GM12878 (cell line): Measurements from ENCODE around the gene ATP5PB. TPM values are rescaled to one million over a fixed set of nuclear protein-coding genes. Genes with fewer than 3 reads are reported as not detected.
A peak's percentile ranks its signal among the peaks of the same experiment; 100 is the strongest.

ENCODE experiments used
- ATAC-seq: fragments of 200-7000 bp; cut with Tn5 transposase; 3 replicates; pipeline ENCODE4 v1.9.1; 2020; ENCODE audit warnings: mild to moderate bottlenecking, moderate library complexity
- BruUV-seq: library from RNA; stranded (reverse); fragments of 400-500 nt; replicated peaks from 2 replicates; lab custom pipeline; 2021; lab: Mats Ljungman, UMichigan
- CTCF ChIA-PET: fragments of 300-600 bp; sonication (Branson Sonifier 250); formaldehyde crosslinking; extraction: SDS; loops from one replicate; lab custom pipeline; 2021; ENCODE audit warnings: inconsistent platforms; lab: Yijun Ruan, JAX
- POLR2A ChIA-PET: fragments of 350-600 bp; formaldehyde crosslinking; extraction: SDS; loops from one replicate; lab custom pipeline; 2021; ENCODE audit warnings: inconsistent platforms; lab: Charles Lee
- RAD21 ChIA-PET: fragments of 300-600 bp; sonication (Branson Sonifier 250); formaldehyde crosslinking; loops from one replicate; lab custom pipeline; 2023; ENCODE audit warnings: antibody characterized with exemption; ENCODE audit not compliant: unreplicated experiment; lab: Charles Lee
- SMC1A ChIA-PET: fragments of 300-600 bp; sonication (Branson Sonifier 250); formaldehyde crosslinking; loops from one replicate; lab custom pipeline; 2023; ENCODE audit not compliant: unreplicated experiment, uncharacterized antibody; lab: Charles Lee
- DNase-seq: peaks from one replicate; pipeline ENCODE4 v3.0.0-alpha.2; 2011; ENCODE audit warnings: low read depth, low spot score
- FAIRE-seq: peaks from 3 replicates; lab custom pipeline; 2011; peaks lifted over from hg19 to GRCh38; lab: Jason Lieb, UNC
- H2AFZ ChIP-seq: 2 replicates; pipeline ENCODE4 v1.6.0; 2011; ENCODE audit warnings: low read depth, low read length, control low read depth; ENCODE audit not compliant: control insufficient read depth
- H3K27ac ChIP-seq: 2 replicates; pipeline ENCODE4 v1.5.1; 2011; ENCODE audit warnings: control low read depth; ENCODE audit not compliant: control insufficient read depth, insufficient read depth
- H3K27me3 ChIP-seq, 2 experiments: replicated peaks in 1 of 2; 2 replicates each; pipeline versions ENCODE4 v1.6.0 to v1.6.1; 2011; ENCODE audit warnings: low read length in 1 of 2; ENCODE audit not compliant: control insufficient read depth in 2 of 2, insufficient read depth in 2 of 2
- H3K36me3 ChIP-seq, 2 experiments: 2 replicates each; pipeline ENCODE4 v1.5.1; 2011; ENCODE audit warnings: low read length in 1 of 2; ENCODE audit not compliant: control insufficient read depth in 2 of 2, insufficient read depth in 2 of 2
- H3K4me1 ChIP-seq: 2 replicates; pipeline ENCODE4 v1.6.1; 2011; ENCODE audit warnings: mild to moderate bottlenecking, low read length, moderate library complexity, mixed read lengths; ENCODE audit not compliant: control insufficient read depth, insufficient read depth
- H3K4me2 ChIP-seq: 2 replicates; pipeline ENCODE4 v1.6.0; 2011; ENCODE audit warnings: control low read depth; ENCODE audit not compliant: control insufficient read depth, insufficient read depth
- H3K4me3 ChIP-seq: fragments of 200-600 bp; sonication (generic); 2 replicates; pipeline ENCODE4 v1.5.1; 2016
- H3K79me2 ChIP-seq: 2 replicates; pipeline ENCODE4 v1.6.0; 2011; ENCODE audit warnings: low read length; ENCODE audit not compliant: control insufficient read depth, insufficient read depth
- H3K9ac ChIP-seq: 2 replicates; pipeline ENCODE4 v1.8.0; 2011; ENCODE audit warnings: low read length, control low read depth, mixed read lengths; ENCODE audit not compliant: control insufficient read depth, insufficient read depth
- H3K9me3 ChIP-seq: replicated peaks from 3 replicates; pipeline ENCODE4 v1.5.1; 2011; ENCODE audit warnings: mild to moderate bottlenecking, low read length; ENCODE audit not compliant: control insufficient read depth, insufficient read depth
- H4K20me1 ChIP-seq: 2 replicates; pipeline ENCODE4 v1.6.0; 2011; ENCODE audit not compliant: control insufficient read depth, insufficient read depth
- E2F4 ChIP-seq: IDR thresholded peaks from 2 replicates; pipeline ENCODE4 v1.6.1; 2012; ENCODE audit warnings: low read depth, low read length, improper control_type of control experiment
- IRF4 ChIP-seq: IDR thresholded peaks from 2 replicates; pipeline ENCODE4 v1.6.1; 2011; ENCODE audit warnings: low read depth, low read length
- JUNB ChIP-seq: IDR thresholded peaks from 2 replicates; pipeline ENCODE4 v1.6.1; 2016; ENCODE audit warnings: antibody characterized with exemption, mild to moderate bottlenecking
- MEF2A ChIP-seq: IDR thresholded peaks from 2 replicates; pipeline ENCODE4 v1.6.1; 2011; ENCODE audit warnings: low read depth, mild to moderate bottlenecking, low read length, moderate library complexity; ENCODE audit not compliant: insufficient read depth
- RCOR1 ChIP-seq: conservative IDR thresholded peaks from 2 replicates; pipeline ENCODE4 v1.6.1; 2012; ENCODE audit warnings: low read depth, low read length, improper control_type of control experiment
- SRF ChIP-seq, 2 experiments: IDR thresholded peaks; 2 replicates each; pipeline ENCODE4 v1.6.1; 2011; ENCODE audit warnings: low read depth in 2 of 2, low read length in 2 of 2, mild to moderate bottlenecking in 1 of 2, moderate library complexity in 1 of 2
- ZNF384 ChIP-seq: IDR thresholded peaks from 2 replicates; pipeline ENCODE4 v1.6.1; 2012; ENCODE audit warnings: low read depth, mild to moderate bottlenecking, low read length, improper control_type of control experiment, borderline replicate concordance
- WGBS: methylation state at CpG from one replicate; pipeline ENCODE4 v1.1.6; 2016; ENCODE audit warnings: low lambda C conversion rate; ENCODE audit not compliant: insufficient replicate concordance, insufficient coverage; ENCODE audit errors: missing lambda C conversion rate; 5-methylcytosine and 5-hydroxymethylcytosine counted together
- in situ Hi-C: fragments of 300-500 bp; cut with MboI; formaldehyde crosslinking; loops from 9 replicates; pipeline ENCODE4 v1.14.3; 2018; ENCODE audit warnings: mixed read lengths
- intact Hi-C: fragments of 100-400 bp; cut with micrococcal nuclease; formaldehyde crosslinking; loops from one replicate; pipeline ENCODE4 v1.14.2; 2022; ENCODE audit not compliant: unreplicated experiment
- polyA plus RNA-seq, 11 experiments: library from polyadenylated mRNA; depleted of rRNA in 4 of 11; unstranded in 6 of 11; stranded (reverse) in 5 of 11; fragments of >200 nt; fragmentation: Nextera tagmentation in 4 of 11; fragmentation: Illumina TruSeq in 1 of 11; extraction: Ambion mirVana in 4 of 11; extraction: Trizol in 1 of 11; gene quantifications; 1 replicate in 1 of 11; 2 replicates in 10 of 11; pipeline versions ENCODE4 v1.2.1 to v1.2.3, GENCODE V29; 2011 to 2016; ENCODE audit warnings: inconsistent platforms in 2 of 11, missing spikeins in 2 of 11, low read depth in 1 of 11
- total RNA-seq, 4 experiments: library from RNA; depleted of rRNA in 3 of 4; stranded (reverse); fragments of >200 nt in 3 of 4; fragmentation: Illumina TruSeq in 1 of 4; extraction: Trizol in 1 of 4; gene quantifications; 2 replicates each; pipeline versions ENCODE4 v1.2.1 to v1.2.3, GENCODE V29; 2013 to 2021
- TF ChIP-seq, protein P1 (sequence below): IDR thresholded peaks from 2 replicates; pipeline ENCODE4 v1.6.1; 2012; ENCODE audit warnings: low read length, inconsistent platforms

Gene ATP5PB
- total and polyA plus RNA-seq, 10 of the 15 experiments (the other 5 are each of a cell fraction or from before 2014, with no cell fraction given): 380 to 1,760 (median 677) TPM

- Histone ChIP-seq H3K27me3 (no peaks in the 10 kb centered on the region), H3K4me1 (peaks cover 12% of the 10 kb centered on the region; the same call in 1 of the 2 replicates), H3K4me2 (peak overlapping the region; percentile 74), H2AFZ (no peak overlapping the region), H3K9ac (no peak overlapping the region), H3K4me3 (peak overlapping the region; percentile 32), H3K36me3 (peaks cover 7 to 14% of the 10 kb centered on the region in 2 experiments)
- intact Hi-C loops: loop anchor here (2.0 kb wide), 1 partner anchor 14 kb away; no protein-coding TSS in a partner anchor
- ChIA-PET SMC1A (interaction anchor here (2.6 kb wide), 1 partner anchor 53 kb away, joined by 11 read pairs; no protein-coding TSS in a partner anchor), POLR2A (no interaction called here), CTCF (interaction anchor here (3.7 to 5.0 kb wide), 2 partner anchors 14 to 27 kb away, joined by 14 to 32 read pairs; no protein-coding TSS in a partner anchor)
- 54% methylated on average over 5 of the region's 5 CpGs for WGBS
- TF ChIP-seq MEF2A: 0 out of 2 replicates have a peak, but pooled peaks have one; percentile 19
- TF ChIP-seq SRF (IDR thresholded peaks at IDR 0.05; ENCODE audit: low read depth in 2 of 2, low read length in 2 of 2): 0 out of 4 replicates have a peak, but pooled peaks of 1 of the 2 experiments have one; percentile 27
- no peak for TF ChIP-seq RCOR1
- TF ChIP-seq JUNB: peak; percentile 86
- TF ChIP-seq, protein P1, sequence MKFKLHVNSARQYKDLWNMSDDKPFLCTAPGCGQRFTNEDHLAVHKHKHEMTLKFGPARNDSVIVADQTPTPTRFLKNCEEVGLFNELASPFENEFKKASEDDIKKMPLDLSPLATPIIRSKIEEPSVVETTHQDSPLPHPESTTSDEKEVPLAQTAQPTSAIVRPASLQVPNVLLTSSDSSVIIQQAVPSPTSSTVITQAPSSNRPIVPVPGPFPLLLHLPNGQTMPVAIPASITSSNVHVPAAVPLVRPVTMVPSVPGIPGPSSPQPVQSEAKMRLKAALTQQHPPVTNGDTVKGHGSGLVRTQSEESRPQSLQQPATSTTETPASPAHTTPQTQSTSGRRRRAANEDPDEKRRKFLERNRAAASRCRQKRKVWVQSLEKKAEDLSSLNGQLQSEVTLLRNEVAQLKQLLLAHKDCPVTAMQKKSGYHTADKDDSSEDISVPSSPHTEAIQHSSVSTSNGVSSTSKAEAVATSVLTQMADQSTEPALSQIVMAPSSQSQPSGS: peak; percentile 43; the same call in 1 of the 2 replicates
- TF ChIP-seq IRF4: 0 out of 2 replicates have a peak, but pooled peaks have one; percentile 80
- TF ChIP-seq ZNF384: 0 out of 2 replicates have a peak, but pooled peaks have one; percentile 16
- TF ChIP-seq E2F4: no peak
- TF ChIP-seq, all 136 proteins: peak for 6
- in situ Hi-C loops: no loop called here
- peak; percentile 77 for ATAC-seq
- no peaks in the 10 kb centered on the region for H3K9me3 ChIP-seq
- DNase-seq: peak; percentile 24
- FAIRE-seq: no peak
- no peaks in the 10 kb centered on the region for H4K20me1 ChIP-seq
- RAD21 ChIA-PET: no interaction called here
- BruUV-seq: no TSS peak
- H3K79me2 ChIP-seq: peaks cover 50% of the 10 kb centered on the region
- peak overlapping the region; percentile 59 for H3K27ac ChIP-seq
Measured at GRCh38 chr1:111454859-111455641, 5.8 kb downstream of the ATP5PB start.
